Endothelial cell of umbilical vein (primary cell): ENCODE results near the gene VPREB1. TPM values are rescaled to one million over a fixed set of nuclear protein-coding genes. Genes with fewer than 3 reads are reported as not detected.
"Not testable (repeated sequence)": the region's sequence is repeated elsewhere in the genome, so short reads cannot be mapped to it uniquely, and the experiment has no call there.

Experiments used
- BruUV-seq: library from RNA; stranded (reverse); fragments of 400-500 nt; replicated peaks from 2 replicates; lab custom pipeline; 2021; lab: Mats Ljungman, UMichigan
- CTCF ChIA-PET: fragments of 300-600, 350-600 bp; sonication (Branson Sonifier 250); formaldehyde crosslinking; loops from one replicate; lab custom pipeline; 2021; ENCODE audit warnings: antibody characterized with exemption, inconsistent platforms; lab: Charles Lee
- POLR2A ChIA-PET: fragments of 300-600, 350-600 bp; sonication (Branson Sonifier 250); formaldehyde crosslinking; loops from one replicate; lab custom pipeline; 2021; ENCODE audit warnings: antibody characterized with exemption, inconsistent platforms; lab: Charles Lee
- DNase-seq: peaks from one replicate; pipeline ENCODE4 v3.0.0-alpha.2; 2011; ENCODE audit warnings: low read depth, low spot score
- FAIRE-seq: peaks from 2 replicates; lab custom pipeline; 2011; peaks lifted over from hg19 to GRCh38; lab: Jason Lieb, UNC
- H2AFZ ChIP-seq: 2 replicates; pipeline ENCODE4 v1.6.0; 2012; ENCODE audit warnings: low read depth, low read length, control low read depth, inconsistent platforms
- H3K27ac ChIP-seq: 2 replicates; pipeline ENCODE4 v1.5.1; 2011; ENCODE audit warnings: low read depth, mild to moderate bottlenecking, control low read depth, low read length, moderate library complexity; ENCODE audit not compliant: insufficient read depth
- H3K27me3 ChIP-seq, 2 experiments: 2 replicates each; pipeline versions ENCODE4 v1.6.0 to v1.6.1; 2011; ENCODE audit warnings: low read length in 2 of 2, mixed read lengths in 1 of 2; ENCODE audit not compliant: control insufficient read depth in 2 of 2, insufficient read depth in 2 of 2
- H3K36me3 ChIP-seq, 2 experiments: 2 replicates in 1 of 2; 3 replicates in 1 of 2; pipeline ENCODE4 v1.5.1; 2011; ENCODE audit warnings: low read length in 2 of 2, mild to moderate bottlenecking in 1 of 2, moderate library complexity in 1 of 2; ENCODE audit not compliant: control insufficient read depth in 2 of 2, insufficient read depth in 2 of 2; ENCODE audit errors: extremely low read depth in 1 of 2
- H3K4me1 ChIP-seq: 3 replicates; pipeline ENCODE4 v1.5.1; 2011; ENCODE audit warnings: mild to moderate bottlenecking, low read length; ENCODE audit not compliant: control insufficient read depth, insufficient read depth; ENCODE audit errors: extremely low read depth
- H3K4me2 ChIP-seq: 2 replicates; pipeline ENCODE4 v1.6.1; 2011; ENCODE audit warnings: low read length, control low read depth, mixed read lengths; ENCODE audit not compliant: insufficient read depth
- H3K4me3 ChIP-seq, 3 experiments: fragments of 200-600 bp in 1 of 3; sonication (generic), shearing (Covaris generic) in 1 of 3; replicated peaks in 1 of 3; 2 replicates each; pipeline ENCODE4 v1.5.1; 2011 to 2016; ENCODE audit warnings: control low read depth in 3 of 3, low read length in 3 of 3, mild to moderate bottlenecking in 2 of 3, inconsistent platforms in 1 of 3, low read depth in 1 of 3, moderate library complexity in 1 of 3; ENCODE audit not compliant: insufficient read depth in 1 of 3
- H3K79me2 ChIP-seq: 2 replicates; pipeline ENCODE4 v1.6.0; 2012; ENCODE audit warnings: low read length, inconsistent platforms; ENCODE audit not compliant: control insufficient read depth, insufficient read depth
- H3K9ac ChIP-seq: replicated peaks from 2 replicates; pipeline ENCODE3; 2011; ENCODE audit warnings: low read length, control low read depth; ENCODE audit not compliant: insufficient read depth; ENCODE audit errors: extremely low read depth
- H3K9me1 ChIP-seq: replicated peaks from 3 replicates; pipeline ENCODE4 v1.6.0; 2011; ENCODE audit warnings: mild to moderate bottlenecking, low read length; ENCODE audit not compliant: control insufficient read depth, insufficient read depth; ENCODE audit errors: extremely low read depth
- H3K9me3 ChIP-seq: replicated peaks from 2 replicates; pipeline ENCODE4 v1.5.1; 2012; ENCODE audit warnings: low read length, inconsistent platforms; ENCODE audit not compliant: control insufficient read depth, insufficient read depth
- H4K20me1 ChIP-seq: replicated peaks from 2 replicates; pipeline ENCODE3; 2011; ENCODE audit warnings: mild to moderate bottlenecking, low read length; ENCODE audit not compliant: control insufficient read depth, insufficient read depth; ENCODE audit errors: extremely low read depth
- MYC ChIP-seq: IDR thresholded peaks from one replicate; pipeline ENCODE4 v1.6.1; 2011; ENCODE audit warnings: mild to moderate bottlenecking, low read depth, low read length
- POLR2A ChIP-seq: IDR thresholded peaks from 2 replicates; pipeline ENCODE4 v1.6.1; 2012; ENCODE audit warnings: low read depth, mild to moderate bottlenecking, control low read depth, low read length
- POLR2AphosphoS5 ChIP-seq: IDR thresholded peaks from 2 replicates; pipeline ENCODE4 v1.6.1; 2012; ENCODE audit warnings: low read depth, mild to moderate bottlenecking, control low read depth, low read length, moderate library complexity; ENCODE audit not compliant: insufficient read depth
- dilution Hi-C: fragments of 300-500 bp; cut with MboI; formaldehyde crosslinking; loops from one replicate; pipeline ENCODE4 v1.15.0; 2019; ENCODE audit warnings: low sequenced_read_pairs; ENCODE audit not compliant: extremely low pct_ligation_motif_present
- intact Hi-C: fragments of 100-400 bp; cut with micrococcal nuclease; formaldehyde crosslinking; loops from one replicate; pipeline ENCODE4 v1.10.0; 2022
- polyA plus RNA-seq, 4 experiments: library from polyadenylated mRNA; depleted of rRNA in 3 of 4; stranded (reverse) in 3 of 4; unstranded in 1 of 4; fragments of >200 nt; gene quantifications; 2 replicates each; pipeline versions ENCODE4 v1.2.1 to v1.2.3, GENCODE V29; 2011 to 2012; ENCODE audit warnings: missing spikeins in 1 of 4
- total RNA-seq: library from RNA; stranded (reverse); gene quantifications from 2 replicates; pipeline ENCODE4 v1.2.3, GENCODE V29; 2021
- TF ChIP-seq, protein P1 (sequence below), 2 donors: IDR thresholded peaks; 1 replicate in 1 of 2; 2 replicates in 1 of 2; pipeline ENCODE4 v1.5.1; 2011; ENCODE audit warnings: low read length in 2 of 2, mild to moderate bottlenecking in 2 of 2, moderate library complexity in 2 of 2, control low read depth in 1 of 2, inconsistent platforms in 1 of 2, low read depth in 1 of 2; ENCODE audit not compliant: insufficient read depth in 1 of 2; ENCODE audit errors: extremely low read depth in 1 of 2

Gene VPREB1
- total and polyA plus RNA-seq, 2 donors (not counting 3 experiments of a cell fraction or from before 2014, with no cell fraction given): not detected

DNA sequence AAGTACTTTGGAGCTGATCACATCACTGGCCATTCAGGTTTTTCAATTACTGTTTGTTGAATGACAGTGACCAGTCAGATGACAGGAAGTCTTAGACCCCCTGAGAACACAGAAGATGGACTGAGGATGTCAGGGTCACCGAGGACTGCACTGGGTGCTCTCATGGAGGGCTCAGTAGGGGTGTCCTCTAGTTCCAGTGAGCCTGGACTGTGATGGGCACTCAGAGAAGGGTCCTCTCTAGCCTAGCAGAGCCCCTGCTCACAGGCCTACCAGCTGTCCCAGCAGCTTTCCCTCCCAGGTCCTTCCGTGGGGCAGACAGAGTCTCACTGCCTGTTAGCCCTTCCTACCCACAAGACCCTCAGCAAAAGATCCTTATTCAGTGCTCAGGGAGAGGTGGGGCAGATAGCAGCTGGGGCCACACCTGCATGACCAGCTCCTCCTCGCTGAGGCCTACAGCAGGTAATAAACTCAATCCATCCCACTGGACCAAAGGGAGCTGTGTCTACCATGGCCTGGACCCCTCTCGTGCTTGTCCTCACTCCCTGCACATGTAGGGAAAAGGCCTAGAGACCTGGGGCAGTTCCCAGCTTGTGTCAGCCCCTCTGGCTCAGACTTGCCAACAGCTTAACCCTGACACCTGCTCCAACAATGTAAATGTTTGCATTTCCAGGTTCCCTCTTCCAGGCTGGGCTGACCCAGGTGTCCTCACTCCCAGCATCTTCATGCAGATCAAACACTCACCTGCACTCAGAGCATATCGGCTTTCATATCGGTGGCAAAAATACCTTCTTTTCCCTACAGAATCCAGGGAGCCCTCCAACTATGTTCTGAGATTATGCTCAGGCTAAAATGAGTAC, 25.2 kb upstream of the VPREB1 start:
- no peak overlapping the region for H3K4me2 ChIP-seq
- H3K9ac ChIP-seq: no peak overlapping the region
- H3K27me3 ChIP-seq: peaks cover 0 to 3% of the 10 kb centered on the region in 2 experiments
- H3K9me3 ChIP-seq: no peaks in the 10 kb centered on the region
- intact Hi-C loops (no loop called here), dilution Hi-C loops (no loop called here)
- ChIA-PET CTCF (no interaction called here), POLR2A (no interaction called here)
- no peaks in the 10 kb centered on the region for H3K9me1 ChIP-seq
- BruUV-seq: no TSS peak
- H3K36me3 ChIP-seq: no peaks in the 10 kb centered on the region
- H2AFZ ChIP-seq: no peak overlapping the region
- no peaks in the 10 kb centered on the region for H4K20me1 ChIP-seq
- no peak for FAIRE-seq
- no peaks in the 10 kb centered on the region for H3K4me1 ChIP-seq
- H3K27ac ChIP-seq: no peak overlapping the region
- TF ChIP-seq, protein P1, sequence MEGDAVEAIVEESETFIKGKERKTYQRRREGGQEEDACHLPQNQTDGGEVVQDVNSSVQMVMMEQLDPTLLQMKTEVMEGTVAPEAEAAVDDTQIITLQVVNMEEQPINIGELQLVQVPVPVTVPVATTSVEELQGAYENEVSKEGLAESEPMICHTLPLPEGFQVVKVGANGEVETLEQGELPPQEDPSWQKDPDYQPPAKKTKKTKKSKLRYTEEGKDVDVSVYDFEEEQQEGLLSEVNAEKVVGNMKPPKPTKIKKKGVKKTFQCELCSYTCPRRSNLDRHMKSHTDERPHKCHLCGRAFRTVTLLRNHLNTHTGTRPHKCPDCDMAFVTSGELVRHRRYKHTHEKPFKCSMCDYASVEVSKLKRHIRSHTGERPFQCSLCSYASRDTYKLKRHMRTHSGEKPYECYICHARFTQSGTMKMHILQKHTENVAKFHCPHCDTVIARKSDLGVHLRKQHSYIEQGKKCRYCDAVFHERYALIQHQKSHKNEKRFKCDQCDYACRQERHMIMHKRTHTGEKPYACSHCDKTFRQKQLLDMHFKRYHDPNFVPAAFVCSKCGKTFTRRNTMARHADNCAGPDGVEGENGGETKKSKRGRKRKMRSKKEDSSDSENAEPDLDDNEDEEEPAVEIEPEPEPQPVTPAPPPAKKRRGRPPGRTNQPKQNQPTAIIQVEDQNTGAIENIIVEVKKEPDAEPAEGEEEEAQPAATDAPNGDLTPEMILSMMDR (IDR thresholded peaks at IDR 0.05; ENCODE audit: extremely low read depth in 1 of 2, insufficient read depth in 1 of 2, low read depth in 1 of 2, low read length in 2 of 2): no peak
- TF ChIP-seq POLR2AphosphoS5: no peak
- no peak for TF ChIP-seq MYC
- TF ChIP-seq POLR2A: no peak
- no peak overlapping the region for H3K4me3 ChIP-seq
- DNase-seq: no peak
- H3K79me2 ChIP-seq: no peaks in the 10 kb centered on the region

DNA sequence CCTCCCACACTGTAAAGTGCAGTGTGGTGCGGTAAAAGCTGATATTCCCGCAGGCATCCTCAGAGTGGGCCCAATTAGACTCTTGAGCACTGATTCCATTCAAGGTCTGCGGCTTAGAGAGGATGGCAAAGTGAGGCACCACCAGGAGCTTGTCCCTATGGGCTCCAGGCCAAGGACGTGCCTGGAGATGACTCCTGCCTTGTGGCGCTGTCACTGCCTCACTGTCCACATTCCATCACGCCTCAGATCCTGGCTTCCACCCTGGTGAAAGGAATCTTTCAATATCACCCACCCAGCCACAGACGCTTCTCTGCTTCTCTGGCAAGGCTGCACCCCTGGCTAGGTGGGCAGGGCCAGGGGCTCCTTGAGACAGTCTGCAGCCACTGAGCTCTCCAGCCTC, 23.5 kb upstream of the VPREB1 start:
- FAIRE-seq, POLR2A ChIA-PET: not testable (repeated sequence)

More for the DNA sequence above, 23.5 kb upstream of the VPREB1 start:
- H4K20me1 ChIP-seq, H3K27me3 ChIP-seq, H3K27ac ChIP-seq, intact Hi-C loops, CTCF ChIA-PET, H3K79me2 ChIP-seq, H2AFZ ChIP-seq, H3K4me2 ChIP-seq, BruUV-seq, H3K9me1 ChIP-seq, H3K4me3 ChIP-seq, H3K4me1 ChIP-seq, DNase-seq, dilution Hi-C loops, H3K9ac ChIP-seq, H3K36me3 ChIP-seq, H3K9me3 ChIP-seq: not testable (repeated sequence)
